NCI-H345 treated with DMSO at 0.1 percent for 48 hours (cell line): ENCODE measurements around the gene HEBP2.

Source experiments
- DNase-seq: peaks from one replicate; lab custom pipeline; 2025; ENCODE audit not compliant: unreplicated experiment; lab: John Stamatoyannopoulos, UW

Gene HEBP2

DNA sequence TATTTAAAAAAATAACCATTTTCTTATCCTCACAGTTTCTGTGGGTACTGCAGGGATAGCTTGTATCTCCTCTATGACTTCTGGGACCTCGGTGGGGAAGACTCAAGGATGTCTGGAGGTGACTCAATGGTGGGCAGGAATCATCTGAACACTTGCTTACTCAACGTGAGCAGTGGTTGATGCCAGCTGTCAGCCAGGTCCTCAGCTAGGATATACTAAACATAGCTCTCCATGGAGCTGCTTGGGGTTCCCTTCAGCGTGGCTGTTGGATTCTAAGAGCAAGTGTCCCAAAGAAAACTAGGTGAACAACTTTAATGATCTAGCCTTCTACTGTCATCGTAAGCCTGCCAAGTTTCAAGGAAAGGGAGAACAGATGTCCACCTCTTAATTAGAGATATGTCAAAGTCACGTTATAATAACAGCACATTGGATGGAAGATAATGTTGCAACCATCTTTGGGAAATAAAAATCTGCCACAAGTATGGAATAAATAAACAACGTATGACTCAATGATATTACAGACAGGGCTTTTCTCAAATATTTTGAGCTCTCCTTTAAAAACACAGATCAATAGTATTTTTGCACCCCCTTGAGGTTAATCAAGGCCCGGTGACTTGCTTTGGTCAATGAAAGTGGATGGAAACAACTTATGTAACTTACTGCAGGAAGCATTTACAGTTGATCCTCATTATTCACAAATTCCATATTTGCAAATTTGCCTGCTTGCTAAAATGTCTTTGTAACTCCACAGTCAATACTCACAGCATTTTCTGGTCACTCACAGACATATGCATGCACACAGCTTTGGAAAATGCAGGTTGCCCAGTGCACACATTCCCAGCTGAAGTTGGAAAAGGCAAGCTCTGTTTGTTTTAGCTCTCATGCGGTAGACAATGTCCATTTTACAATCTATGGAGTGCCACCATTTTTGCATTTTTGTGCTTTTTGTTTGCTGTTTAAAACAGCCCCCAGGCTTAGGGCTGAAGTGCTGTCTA, 6.6 kb upstream of the HEBP2 start:
- no peak for DNase-seq

DNA sequence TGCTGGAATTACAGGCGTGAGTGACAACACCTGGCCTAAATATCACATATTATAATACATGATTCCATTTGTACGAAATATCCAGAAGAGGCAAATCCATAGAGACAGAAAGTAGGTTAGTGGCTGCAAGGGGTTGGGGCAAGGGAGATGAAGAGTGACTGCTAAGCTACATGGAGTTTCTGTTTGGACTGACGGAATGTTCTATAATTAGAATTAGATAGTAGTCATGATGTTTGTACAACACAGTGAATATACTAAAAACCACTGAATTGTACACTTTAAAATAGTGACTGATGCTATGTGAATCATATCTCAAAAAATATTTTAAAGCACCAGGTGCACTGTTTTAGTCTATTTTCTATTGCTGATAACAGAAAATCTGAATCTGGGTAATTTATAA, 3.7 kb upstream of the HEBP2 start:
- DNase-seq: no peak

DNA sequence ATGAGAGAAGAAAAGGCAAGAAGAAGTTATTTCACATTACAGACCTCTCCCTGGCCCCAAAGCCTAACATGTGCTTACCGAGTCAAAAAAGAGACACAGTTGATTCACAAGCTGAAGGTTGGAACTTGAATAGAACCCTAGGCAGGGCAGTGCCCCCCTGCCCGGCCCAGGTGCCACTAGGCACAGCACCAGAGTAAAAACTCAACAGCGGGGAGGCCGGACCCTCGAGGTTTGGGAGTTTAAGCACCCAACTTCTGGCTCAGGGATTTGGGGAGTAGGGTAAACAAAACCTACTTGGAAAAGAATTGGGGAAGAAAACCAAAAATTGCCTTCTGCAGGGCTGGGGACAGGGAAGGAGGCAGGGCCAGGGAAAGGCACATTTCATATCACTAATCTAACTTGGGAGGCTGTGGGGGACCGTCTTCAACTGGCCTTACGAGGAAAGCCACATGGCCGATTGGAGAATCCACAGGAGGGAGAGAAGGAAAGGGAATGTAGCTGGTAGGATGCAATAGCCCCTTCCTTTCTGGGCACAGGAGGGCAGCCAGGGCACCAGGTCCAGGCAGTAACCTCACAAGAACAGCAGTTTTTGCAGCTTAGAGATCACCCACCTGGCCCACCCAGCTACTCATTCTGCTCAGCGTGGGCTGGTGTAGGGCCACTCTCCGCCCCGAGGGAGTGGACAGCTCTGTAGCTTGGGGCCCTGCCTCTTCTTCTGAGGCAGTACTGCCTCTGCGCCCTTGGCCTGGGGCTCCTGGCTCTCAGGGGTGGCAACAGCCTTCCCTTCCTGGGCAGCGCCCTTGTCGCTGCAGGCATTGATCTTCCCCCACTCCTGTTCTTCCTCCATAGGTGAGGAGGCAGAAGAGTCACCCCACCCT, 1.8 kb upstream of the HEBP2 start:
- no peak for DNase-seq

DNA sequence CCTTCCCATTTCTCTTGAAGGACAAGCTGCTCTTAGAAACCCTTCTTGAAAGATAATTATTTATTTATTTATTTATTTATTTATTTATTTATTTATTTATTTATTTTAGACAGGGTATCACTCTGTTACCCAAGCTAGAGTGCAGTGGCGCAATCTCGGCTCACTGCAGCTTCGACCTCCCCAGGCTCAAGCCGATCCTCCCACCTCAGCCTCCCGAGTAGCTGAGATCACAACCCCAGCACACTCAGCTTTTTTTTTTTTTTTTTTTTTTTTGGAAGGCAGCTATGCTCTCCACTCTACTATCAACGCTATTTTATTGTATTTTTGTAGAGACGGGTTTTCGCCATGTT, 1.2 kb upstream of the HEBP2 start:
- no peak for DNase-seq

DNA sequence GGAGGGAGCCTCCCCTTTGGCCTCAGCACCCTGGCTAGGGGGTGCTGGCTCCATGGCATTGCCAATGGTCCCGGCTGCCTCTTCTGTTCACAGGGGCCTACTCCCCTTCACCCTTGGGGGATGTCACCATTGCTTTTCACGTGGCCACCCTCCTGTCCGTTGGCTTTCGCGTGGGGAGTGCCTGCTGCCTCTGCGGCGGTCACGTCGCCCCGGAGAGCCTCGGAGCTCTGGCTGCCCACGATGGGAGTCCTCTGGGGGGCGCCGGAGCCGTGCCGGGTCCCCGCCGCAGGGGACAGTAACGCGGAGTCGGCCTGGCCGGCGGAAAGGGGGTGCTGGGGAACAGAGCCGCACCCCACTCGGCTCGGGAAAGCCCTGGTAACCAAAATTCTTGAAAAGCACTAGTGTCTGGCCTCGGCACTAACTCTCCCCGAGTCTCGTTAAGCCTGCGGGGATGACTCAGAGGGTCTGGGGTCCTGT, 661 bp upstream of the HEBP2 start:
- DNase-seq: no peak

DNA sequence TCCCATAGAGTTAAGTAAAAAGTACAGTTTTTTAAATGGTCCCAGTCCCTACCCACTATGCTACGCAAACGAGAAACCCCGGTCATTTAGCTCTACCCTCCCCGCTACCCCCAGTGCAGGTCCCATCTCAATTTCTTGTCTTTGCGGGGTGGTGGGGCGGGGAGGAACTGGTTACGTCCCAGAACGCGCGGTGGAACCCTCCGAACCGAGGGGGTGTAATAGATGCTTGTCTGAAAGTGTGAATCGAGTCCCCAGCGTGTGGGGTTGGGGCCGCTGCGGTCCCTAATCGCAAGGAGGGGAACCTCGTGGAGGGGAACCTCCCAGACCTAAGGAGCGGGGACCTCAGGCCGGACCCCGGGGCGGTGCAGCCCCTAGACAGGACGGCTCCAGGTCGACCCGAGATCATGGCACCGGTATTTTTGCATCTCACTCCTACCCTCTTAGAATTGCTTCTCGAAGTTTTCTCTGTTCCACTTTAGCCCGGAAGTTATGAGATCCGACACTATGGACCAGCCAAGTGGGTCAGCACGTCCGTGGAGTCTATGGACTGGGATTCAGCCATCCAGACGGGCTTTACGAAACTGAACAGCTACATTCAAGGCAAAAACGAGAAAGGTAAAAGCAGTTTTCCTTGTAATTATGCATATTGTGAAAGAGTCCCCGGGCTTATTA, 779 bp downstream of the HEBP2 start:
- DNase-seq: no peak

DNA sequence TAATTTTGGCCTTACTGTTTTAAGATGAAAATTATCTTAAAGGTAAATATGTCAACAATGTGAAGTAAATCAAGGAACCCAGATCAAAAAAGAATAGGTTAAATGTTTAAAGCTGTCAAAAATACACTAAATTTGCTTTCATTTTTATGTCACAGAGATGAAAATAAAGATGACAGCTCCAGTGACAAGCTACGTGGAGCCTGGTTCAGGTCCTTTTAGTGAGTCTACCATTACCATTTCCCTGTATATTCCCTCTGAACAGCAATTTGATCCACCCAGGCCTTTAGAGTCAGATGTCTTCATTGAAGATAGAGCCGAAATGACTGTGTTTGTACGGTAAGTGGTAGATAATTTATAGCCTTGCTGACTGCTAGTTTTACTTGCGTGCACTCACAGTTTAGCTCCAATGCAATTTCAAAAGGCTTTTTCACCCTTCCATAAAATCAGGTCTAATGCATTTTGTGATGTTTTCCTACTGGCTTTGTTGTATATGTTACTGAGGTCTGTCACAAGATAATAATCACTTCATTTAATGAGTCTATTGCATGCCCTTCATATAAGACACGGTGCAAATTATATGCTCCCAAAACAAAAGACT, 1.9 kb downstream of the HEBP2 start:
- DNase-seq: no peak

DNA sequence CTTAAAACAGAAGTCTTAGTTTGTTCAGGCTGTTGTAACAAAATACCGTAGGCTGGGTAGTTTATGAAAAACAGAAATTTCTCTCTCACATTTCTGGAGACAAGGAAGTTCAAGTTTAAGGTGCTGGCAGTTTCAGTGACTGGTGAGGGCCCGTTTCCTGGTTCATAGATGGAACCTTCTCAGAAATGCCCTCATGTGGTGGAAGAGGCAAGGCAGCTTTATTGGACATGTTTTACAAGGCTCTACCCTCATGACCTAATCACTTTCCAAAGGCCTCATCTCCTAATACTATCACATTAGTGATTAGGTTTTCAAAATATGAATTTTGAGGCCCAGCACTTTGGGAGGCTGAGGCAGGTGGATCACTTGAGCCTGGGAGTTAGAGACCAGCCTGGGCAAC, 2.4 kb downstream of the HEBP2 start:
- DNase-seq: no peak

DNA sequence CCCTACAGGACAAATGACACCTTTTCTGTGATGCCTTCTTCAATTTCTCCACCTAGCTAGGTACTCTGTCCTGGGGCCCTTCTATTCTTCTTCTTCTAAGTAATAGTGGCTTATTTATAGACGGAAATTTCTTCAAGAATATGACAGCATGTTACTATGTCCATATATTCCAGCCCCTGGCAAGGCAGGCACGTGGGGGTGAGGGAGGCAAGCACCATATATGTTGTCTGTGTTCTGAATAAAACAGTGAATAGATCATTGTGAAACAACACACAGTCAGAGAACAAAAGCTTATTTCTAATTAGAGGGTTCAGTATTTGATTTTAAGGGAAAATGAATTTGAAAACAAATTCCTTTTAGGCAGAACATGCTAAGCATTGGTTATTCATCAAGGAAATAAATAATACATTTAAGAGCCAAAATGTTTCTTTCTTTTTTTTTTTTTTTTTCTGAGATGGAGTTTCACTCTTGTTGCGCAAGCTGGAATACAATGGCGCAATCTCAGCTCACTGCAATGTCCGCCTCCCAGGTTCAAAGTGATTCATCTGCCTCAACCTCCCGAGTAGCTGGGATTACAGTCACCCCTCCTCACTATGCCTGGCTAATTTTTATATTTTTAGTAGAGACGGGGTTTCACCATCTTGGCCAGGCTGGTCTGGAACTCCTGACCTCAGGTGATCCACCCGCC, 6.2 kb downstream of the HEBP2 start:
- DNase-seq: no peak

DNA sequence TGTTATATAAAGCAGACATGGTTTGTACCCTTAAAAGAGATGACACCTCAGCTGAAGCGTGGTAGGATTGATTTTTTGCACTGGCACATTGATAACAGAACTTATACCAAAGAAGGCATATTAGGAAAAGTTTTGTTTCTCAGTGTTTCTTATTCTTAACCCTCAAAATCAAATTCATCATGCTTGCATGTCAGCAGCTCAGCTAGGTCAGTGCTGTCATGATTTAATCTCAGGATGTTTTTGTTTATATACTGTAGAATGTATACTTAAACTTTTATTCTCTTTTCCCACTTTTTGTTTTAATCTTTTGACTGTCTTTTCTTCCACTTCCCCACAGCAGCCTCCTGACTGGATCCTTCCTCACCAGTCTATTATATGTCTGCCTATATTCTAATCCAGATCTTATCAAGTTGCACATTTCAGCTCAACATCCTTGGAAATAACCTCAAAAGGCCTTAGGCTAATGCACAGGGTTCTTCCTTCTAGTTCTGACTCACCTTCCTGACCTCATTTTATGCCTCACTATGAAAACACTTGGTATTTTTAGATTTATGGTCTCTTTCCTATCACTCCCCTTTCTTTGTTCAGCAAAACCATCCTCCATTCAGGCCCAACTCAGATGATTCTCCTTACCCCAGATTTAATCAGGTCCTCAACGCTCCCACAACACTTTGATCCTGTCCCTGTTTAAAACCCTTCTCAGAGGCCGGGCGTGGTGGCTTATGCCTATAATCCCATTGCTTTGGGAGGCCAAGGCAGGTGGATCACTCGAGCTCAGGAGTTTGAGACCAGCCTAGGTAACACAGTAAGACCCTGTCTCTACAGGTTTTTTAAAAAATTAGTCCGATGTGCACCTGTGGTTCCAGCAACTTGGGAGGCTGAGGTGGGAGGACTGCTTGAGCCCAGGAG, 7.2 kb downstream of the HEBP2 start:
- no peak for DNase-seq

DNA sequence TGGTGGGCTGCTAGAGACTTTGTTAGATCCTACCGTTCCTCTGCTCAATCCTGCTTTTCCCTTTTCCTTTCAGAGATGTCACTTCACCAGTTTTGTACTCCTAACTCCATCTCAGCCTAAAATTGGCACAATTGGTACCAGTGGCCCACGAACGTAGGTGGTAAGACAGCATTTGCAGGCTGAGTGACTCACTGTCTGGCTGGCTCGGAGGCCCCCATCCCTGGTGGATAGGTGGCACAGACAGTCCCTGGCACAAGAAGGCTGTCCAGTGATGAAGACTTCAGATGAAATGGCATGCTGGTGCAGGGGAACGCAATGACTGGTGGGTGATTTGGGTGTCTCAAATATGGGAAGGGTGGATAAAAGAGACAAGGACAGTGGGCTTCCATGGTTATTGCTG, 11.1 kb downstream of the HEBP2 start:
- DNase-seq: no peak

DNA sequence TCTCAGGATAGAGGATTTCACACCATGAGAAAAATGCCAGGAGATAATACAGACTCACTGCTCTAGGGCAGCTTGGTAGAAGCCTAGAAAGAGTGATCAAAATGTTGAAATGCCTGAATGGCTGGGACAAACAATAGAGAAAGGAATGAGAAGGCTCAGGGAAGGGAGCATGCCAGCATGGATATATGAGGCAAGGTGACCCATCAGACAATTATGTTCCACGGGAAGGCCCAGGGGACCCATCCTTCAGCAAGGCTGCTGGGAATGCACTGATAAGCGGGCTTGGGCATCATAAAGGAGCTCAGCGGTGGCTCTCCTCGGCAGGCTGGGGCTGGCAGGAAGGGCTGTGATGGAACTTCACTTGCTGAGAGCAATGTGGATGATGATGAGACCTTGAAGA, 12.2 kb downstream of the HEBP2 start:
- DNase-seq: no peak

DNA sequence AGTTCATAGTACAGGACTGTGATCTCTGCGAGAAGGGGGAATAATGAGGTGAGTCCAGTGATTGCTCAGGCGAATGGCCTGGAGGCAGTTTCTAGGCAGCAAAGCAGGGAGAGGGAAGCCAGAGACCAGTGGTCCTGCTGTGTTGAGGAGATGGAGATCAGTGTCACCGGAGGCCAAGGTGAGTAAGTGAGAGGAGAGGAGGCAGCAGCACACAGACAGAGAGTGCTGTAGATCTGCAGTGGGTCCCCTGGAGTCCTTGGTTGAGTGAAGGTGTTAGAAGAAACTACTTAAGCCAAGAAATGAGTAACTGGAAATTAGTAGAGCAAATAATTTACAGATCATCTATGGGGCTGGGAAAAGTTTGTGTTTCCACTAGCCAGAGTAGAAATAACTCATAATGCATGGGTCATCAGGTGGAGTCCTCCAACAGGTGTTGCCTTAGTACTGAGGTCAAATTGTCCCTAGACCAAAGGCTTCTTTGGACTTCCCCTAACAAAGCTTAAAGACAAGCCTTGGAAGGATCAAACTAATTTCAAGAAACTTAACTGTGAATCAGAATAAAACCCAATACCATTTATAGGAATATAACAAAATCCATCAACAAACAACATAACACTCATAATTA, 13.6 kb downstream of the HEBP2 start:
- DNase-seq: no peak

DNA sequence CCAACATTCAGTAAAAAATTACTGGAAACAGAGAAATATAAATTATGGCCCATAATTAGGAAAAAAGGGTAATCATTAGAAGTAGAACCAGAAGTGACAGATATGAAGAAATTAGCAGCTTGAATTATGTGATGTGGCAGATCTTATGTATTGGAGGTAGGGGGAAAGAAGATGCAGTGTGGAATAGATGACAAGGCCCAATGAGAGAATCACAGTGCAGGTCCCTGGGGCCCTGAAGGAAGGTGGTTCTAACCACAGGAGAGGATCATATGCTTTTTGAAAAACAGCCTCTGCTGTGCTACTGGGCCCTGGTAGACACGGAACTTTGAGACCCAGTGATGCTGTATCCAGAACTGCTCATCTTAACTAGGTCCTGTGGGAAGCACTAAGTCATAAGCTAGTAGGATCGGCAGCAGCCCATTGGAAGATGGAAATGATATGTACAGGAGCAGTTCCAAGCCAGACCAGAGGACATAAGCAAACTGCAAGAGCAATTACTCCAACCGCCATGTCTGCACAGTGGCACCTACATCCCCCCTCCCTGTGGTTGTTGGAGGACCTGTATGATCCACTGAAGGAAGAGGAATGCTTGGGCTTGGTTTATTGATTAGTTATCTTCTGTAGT, 14.2 kb downstream of the HEBP2 start:
- no peak for DNase-seq

DNA sequence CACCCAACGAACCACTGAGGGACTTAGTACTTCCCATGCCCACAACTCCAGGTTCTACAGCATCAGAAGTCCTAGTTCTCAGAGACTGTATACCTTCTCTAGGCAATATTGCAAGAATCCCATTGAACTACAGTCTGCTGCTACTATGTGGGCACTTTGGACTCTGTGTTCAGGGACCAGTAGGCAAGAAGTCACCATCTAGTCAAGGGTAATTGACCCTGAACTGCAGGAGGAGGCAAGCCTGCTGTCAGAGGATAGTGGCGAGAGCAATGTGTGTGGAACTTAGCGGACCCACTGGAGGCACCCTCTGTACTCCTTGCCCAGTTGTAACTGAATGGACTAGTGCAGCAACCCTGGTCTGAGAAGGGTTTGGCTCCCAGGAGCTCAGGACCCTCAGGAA, 15.7 kb downstream of the HEBP2 start:
- DNase-seq: no peak

DNA sequence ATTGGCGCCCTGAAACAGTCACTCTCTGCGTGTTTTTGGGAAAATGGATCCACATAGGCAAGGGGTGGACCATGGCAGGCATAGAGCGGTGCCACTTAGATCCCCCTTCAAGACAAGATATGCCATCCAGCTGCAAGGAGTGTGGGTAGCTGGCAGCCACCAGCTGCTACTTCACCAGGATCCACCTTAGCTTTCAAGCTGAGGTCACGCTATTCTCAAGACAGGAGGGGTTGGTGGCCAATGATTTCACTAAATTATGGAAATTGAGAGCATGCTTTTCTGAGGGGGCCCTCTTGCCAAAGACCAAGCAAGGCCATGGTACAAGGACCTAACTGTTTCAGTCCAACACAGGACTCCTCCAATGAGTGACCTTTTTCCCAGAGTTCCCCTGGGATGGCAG, 16.3 kb downstream of the HEBP2 start:
- DNase-seq: no peak

DNA sequence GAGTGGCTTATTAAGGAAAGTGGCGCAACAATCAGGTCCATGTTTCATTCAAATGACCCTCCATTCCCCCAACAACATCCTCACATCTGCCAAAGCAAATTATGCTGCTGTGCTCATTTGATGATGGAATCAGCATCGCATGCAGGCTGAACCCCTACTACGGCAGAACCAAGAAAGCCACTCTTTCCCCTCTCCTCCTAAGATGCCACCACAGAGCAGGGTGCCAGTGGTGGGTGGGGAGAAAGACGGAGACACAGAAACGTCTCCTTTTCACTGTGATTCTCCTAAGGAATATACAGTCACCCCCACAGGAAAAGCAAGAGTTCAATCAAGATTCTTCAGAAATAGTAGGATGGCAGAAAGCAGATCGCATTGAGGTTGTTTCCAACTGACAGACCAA, 17.1 kb downstream of the HEBP2 start:
- DNase-seq: no peak

DNA sequence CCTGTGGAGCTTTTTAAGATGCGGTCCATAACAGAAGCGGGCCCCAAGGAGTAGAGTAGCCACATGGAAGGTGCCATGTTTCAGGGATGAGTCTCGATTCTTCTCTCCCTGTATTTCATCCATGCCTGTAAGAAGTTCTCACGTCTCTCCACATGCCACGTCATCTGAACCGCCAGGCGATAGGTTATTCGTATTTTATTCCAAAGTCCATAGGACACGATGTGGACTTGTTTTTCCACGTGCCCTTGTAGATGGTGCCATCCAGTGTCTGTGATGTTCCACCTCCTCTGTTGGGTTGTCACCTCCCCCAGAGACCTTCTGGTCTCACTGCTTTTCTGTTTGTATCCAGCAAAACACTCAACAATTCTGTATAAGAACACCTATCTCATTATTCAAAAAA, 17.6 kb downstream of the HEBP2 start:
- DNase-seq: no peak

DNA sequence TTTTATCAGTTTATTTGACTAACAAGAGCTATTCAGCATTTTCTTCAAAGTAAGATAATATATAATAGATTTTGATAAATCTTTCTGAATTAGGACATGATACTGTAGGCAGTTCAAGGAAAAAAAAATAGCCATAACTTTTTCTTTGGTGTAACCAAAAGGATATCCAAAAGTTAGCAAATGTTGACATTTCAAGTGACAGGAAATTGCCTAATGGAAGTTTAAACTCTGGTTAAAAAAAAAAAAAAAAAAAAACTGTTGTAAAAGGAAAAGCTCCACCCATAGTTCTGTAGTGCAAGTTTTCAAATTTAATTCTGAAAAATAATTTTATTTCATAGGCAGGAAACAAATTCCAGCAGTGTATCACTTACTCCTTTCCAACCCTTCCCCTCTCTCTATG, 18.8 kb downstream of the HEBP2 start:
- no peak for DNase-seq
